Activated gamma-delta T cell (primary cell): Measurements from ENCODE around the gene SLC38A5.
"Not testable (repeated sequence)": the region's sequence is repeated elsewhere in the genome, so short reads cannot be mapped to it uniquely, and the experiment has no call there.

Source experiments
- DNase-seq: peaks from one replicate; lab custom pipeline; 2025; lab: John Stamatoyannopoulos, UW

Gene SLC38A5

GRCh38 chrX:48468693-48469691, 1.1 kb downstream of the SLC38A5 start:
- no peak for DNase-seq

- DNase-seq = no peak
Observed at GRCh38 chrX:48468247-48468671, 1.8 kb downstream of the SLC38A5 start.

GRCh38 chrX:48467281-48467761, 2.7 kb downstream of the SLC38A5 start:
- DNase-seq = no peak

- DNase-seq = no peak
Observed at GRCh38 chrX:48466696-48467095, 3.4 kb downstream of the SLC38A5 start.

GRCh38 chrX:48465336-48465933, 4.6 kb downstream of the SLC38A5 start:
- no peak for DNase-seq

- DNase-seq = no peak
Observed at GRCh38 chrX:48461830-48462229, 8.2 kb downstream of the SLC38A5 start.

- DNase-seq = no peak
Observed at GRCh38 chrX:48460606-48461005, 9.5 kb downstream of the SLC38A5 start.

GRCh38 chrX:48460031-48460430, 10.0 kb downstream of the SLC38A5 start:
- no peak for DNase-seq

- DNase-seq = no peak
Observed at GRCh38 chrX:48459483-48459882, 10.6 kb downstream of the SLC38A5 start.

- DNase-seq = no peak
Observed at GRCh38 chrX:48458711-48459110, 11.3 kb downstream of the SLC38A5 start.

- no peak for DNase-seq
Observed at GRCh38 chrX:48456628-48457331, 13.3 kb downstream of the SLC38A5 start.

- no peak for DNase-seq
Observed at GRCh38 chrX:48451708-48452107, 18.4 kb downstream of the SLC38A5 start.

- DNase-seq = no peak
Observed at GRCh38 chrX:48450076-48450475, 20.0 kb downstream of the SLC38A5 start.

GRCh38 chrX:48447201-48447600, 22.9 kb downstream of the SLC38A5 start:
- DNase-seq = not testable (repeated sequence)

- not testable (repeated sequence) for DNase-seq
Observed at GRCh38 chrX:48433713-48434112, 36.3 kb downstream of the SLC38A5 start.

- DNase-seq = not testable (repeated sequence)
Observed at GRCh38 chrX:48430166-48430565, 39.9 kb downstream of the SLC38A5 start.

- DNase-seq = not testable (repeated sequence)
Observed at GRCh38 chrX:48429606-48430005, 40.5 kb downstream of the SLC38A5 start.

GRCh38 chrX:48427027-48427716, 42.9 kb downstream of the SLC38A5 start:
- not testable (repeated sequence) for DNase-seq

GRCh38 chrX:48411860-48412259, 58.2 kb downstream of the SLC38A5 start, which contains the start of gene SSX4B:
SSX4B (minus strand) TSS chrX:48411960; CDS start chrX:48411372, 588 bp downstream.
- DNase-seq = not testable (repeated sequence)
